Fibroblast of skin of abdomen (primary cell): ENCODE measurements around the gene TSHZ2.
"Not testable (repeated sequence)": the region's sequence is repeated elsewhere in the genome, so short reads cannot be mapped to it uniquely, and the experiment has no call there.

Experiments
- DNase-seq: peaks from one replicate; pipeline ENCODE4 v3.0.0-alpha.2; 2013

Gene TSHZ2

DNA sequence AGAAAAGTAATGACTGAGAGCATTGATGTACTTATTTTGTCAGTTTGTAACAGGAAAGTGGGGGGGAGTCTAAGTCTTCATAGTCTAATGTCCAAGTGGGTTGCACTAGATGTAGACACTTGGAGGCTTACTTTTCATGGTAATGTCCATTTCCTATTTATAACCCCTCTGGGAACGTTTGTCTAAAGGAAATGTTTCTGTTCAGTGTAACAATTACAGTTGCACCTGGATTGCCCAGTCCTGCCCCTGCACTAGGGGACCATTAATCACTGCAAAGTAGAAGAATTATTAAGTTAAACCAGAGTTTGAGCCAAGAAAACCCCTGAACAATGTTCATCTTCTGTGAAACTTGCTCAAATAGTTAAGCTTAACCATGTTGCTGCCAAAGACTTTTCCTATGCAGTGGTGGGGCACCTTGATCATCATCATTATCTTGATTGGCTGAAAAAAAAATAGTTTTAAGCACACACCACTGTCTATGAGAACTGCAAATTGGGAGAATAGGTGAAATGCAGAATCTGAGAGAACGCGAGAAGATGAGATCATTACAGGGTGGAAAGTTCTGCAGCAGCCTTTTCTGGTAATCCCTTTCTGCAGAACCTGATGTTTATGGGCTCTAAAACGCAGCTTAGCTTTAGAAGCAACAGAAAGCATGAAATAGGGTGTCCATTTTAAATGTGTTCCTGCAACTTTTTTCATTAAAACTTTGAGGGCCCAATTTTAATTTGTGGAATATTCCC lies 515.5 kb downstream of the TSHZ2 start:
- no peak for DNase-seq

DNA sequence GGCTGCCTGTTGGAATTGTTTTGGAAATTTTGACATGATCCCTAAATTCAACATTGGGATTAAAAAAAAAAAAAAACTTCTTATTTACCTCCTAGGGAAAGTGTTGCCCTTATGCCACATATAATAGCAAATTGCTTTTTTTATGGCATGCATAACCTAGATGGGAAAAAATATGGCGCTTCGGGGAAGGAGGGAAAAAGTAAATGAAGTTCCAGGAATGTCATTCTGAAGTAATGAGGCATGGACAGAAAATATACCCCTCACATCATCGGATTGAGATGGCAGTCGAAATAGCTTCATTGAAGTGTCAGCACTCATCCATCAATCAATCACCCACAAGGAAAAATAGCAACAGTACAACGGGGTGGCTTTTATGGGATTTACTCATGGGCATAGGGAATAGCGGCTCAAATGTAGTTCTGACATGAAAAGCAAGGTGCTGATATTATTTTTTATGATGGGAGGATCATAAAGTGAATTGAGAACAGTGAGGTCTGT lies 516.7 kb downstream of the TSHZ2 start:
- no peak for DNase-seq

DNA sequence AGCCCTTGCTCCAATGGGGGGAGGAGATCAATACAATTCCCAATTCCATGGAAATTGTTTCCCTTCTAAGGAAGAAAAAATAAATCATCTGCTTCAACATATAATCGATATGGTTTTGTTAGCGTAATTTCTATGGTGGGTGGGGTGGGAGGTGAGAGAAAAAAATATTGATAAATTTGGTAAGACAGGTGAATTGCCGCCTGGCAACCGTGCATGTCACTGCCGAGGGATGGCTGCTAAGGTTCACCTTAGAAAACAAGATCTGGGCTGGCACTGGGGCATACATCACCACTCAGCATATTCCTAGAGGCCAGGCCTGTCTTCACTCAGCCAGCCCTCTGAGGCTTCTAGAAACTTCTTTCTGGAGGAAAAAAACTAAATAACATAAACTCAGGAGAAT lies 517.4 kb downstream of the TSHZ2 start:
- no peak for DNase-seq

DNA sequence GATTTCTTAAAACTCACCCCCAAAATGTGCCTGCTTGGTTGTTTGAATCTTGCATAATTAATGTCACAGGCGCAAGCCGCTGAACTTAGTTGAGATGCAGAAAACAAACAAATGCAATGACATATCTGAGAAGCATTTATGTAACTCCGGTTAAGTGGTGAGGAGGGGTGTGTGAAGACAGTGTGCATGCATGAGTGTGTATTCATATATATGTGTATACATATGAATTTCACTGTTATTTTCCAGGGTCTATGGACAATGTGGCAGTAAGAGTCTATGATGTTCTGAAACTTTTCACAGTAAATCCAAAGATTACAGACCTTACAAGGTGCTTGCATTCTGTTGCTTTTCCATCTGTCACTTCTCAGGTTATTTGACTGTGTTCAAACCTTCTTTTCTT lies 518.5 kb downstream of the TSHZ2 start:
- DNase-seq: no peak

DNA sequence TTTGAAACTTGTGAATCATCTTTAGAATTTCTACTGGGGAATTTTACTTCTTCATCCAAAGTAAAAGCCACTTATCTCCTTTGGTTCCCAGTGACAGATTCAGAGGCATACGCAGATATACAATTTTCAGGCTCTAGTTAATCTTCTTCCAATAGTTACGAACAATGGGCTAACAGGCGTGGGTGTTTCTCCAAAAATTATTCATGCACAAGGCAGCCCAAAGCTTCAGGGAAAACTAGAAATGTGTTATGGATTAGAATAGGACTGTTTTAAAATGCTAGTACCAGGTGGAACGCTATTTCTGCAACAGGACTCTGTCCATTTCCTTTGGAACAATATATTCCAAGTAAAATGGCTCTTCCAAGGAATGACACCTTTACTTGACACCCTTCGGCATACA lies 519.3 kb downstream of the TSHZ2 start:
- DNase-seq: no peak

DNA sequence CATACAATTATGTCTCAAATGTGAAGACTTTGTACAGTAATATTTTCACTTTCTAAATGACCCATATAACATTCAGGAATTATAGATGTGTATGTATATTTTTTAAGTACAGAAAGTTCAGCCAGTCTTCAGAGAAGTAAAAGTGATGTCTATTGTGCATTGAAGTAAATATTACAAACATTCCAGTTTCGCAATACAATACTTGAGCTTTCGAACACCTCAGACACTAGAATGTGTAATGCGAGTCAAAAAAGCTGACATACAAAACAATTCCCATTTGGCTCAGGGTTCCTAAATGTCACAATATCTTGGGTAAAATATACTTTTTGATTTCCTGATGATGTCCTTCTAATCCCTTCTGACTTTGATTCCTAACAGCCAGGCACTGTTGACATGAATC lies 520.1 kb downstream of the TSHZ2 start:
- peak; percentile 30 for DNase-seq

DNA sequence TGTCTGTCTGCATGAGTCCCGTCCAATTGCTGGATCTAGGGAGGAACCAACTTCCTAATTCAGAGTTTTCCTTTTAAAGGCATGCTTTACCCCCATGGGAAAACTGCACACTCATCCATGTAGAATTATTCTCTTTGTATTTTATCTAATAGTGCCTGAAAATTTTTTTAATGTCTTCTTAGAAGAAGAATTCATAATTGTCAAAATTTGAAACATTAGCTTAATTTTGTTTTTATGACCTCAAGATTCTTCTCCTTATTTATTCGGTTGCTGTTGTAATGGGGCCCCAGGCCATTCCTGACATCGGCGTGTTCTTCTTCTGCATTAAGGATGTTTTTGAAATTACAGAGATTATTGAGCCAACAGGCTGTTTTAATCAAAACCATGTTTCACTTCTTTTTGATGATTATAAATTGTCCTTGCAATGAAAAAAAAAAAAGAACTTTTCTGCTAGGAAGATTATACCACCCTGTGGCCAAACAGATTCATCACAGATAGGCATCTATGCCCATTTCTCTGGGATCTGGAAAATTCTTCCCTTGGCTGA lies 521.2 kb downstream of the TSHZ2 start:
- DNase-seq: peak; percentile 70

DNA sequence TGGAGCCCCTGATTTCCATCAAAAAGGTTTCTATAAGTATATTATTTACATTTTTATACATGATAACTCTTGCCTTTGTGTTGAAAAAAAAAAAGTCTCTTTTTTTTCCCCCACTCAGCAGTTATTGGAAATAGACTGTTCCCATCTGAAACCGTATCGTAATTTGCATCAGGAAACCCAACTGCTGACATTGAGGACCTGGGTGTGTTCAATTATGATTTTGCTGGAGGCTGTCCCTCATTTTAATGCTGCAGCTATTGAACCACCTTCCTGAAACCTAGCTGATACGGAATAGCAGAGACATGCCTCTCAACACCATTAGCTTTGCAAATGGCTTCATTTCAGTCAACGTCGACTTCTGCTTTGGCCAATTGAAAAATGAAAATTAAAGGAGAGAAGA lies 522.6 kb downstream of the TSHZ2 start:
- no peak for DNase-seq

DNA sequence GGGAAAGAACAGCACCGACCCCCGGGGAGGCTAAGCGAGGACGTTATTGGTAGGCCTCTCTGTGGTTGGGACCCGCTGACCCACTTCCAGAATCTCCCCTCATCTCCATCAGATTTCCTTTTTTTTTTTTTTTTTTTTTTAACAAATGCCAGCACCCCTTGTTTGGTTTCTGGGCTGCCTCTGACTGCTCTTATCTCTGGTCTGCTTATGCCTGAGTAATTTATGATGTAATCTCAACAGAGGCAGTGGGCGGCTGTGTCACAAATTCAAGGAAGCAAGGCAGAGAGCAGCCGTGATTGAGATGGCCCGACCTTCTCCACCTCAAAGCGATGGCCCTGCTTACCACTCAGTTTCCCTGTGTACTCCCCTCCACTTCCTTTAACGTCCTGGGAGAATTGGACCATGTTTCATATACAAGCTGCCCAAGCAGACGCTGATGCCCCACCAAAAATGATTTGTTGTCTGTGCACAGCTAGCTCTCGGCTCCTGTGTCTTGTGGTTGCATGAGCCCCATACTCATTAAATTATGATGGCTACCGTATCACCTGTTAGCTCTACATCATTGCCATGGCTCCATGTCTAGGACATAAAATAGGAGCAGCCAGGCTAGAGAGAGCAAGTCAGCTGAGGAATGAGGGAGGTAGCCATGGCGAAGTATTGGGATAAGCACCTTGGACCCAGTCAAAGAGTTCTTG lies 523.4 kb downstream of the TSHZ2 start:
- no peak for DNase-seq

DNA sequence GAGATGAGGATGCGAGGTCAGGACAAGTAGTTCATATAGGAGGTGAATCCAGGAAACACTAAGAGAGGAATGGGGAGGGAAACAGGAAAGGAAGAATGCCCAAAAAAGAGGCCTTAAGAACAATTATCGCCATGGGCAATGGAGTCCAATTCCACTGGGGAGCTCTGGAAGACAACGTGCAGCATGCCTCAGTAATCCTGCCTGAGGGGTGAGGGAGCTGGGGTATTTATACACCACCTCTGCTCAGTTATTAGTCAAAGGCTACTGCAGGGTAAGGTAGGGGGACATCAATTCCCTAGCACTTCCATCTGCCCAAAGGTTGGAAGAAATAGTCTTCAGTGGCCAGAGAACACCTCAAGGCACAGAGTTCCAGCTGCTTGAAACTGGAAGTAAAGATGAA lies 525.1 kb downstream of the TSHZ2 start:
- no peak for DNase-seq

DNA sequence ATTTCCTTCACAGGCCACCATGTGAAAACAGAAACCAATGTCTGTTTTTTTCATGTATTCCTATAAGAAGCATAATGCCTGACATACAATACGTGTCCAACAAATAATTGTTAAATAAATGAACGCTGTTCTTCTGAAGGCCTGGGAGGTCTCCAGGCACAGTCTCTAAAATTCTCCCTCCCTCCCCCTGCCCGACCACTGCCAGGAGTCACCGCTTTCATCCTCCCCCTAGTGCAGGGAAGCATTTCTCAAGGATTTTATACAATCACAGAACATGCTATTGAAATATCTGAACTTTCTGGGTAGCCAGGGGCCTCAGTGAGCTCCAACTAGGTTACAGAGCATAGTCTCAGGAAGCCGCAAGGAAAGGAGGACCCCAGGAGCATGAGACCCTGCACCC lies 526.2 kb downstream of the TSHZ2 start:
- no peak for DNase-seq

DNA sequence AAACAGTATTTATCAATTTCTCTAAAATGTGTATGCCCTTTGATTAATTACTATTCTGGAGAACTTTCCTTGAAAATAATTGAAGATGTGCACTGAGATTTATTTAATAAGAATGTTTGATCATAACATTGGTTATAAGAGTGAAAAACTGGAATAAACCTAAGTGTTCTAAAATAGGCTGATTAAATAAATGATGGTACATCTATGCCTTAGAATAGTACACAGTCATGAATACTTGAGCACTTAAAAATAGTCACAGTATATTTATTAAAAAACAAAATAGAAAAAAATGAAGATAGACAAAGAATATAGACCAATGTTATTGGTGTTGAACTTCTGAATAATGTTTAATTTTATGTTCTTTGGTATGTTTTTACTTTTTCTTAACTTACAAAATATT lies 528.5 kb downstream of the TSHZ2 start:
- DNase-seq: no peak

DNA sequence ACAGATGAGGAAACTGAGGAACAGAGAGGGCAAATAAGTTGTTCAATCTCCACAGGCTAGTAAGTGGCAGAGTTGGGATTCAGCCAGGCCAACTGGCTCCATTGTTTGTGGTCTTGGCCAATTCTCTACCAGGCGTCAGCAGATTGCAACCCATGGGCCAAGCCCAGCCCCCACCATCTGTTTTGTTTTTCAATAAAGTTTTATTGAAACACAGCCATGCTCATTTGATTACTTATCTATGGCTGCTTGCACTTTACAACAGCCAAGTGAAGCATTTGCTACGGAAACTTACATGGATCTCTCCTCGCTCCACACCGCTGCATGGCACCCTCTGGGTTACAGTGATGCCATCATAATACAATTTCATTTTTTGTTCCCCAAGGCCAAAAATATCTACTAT lies 530.7 kb downstream of the TSHZ2 start:
- DNase-seq: no peak

DNA sequence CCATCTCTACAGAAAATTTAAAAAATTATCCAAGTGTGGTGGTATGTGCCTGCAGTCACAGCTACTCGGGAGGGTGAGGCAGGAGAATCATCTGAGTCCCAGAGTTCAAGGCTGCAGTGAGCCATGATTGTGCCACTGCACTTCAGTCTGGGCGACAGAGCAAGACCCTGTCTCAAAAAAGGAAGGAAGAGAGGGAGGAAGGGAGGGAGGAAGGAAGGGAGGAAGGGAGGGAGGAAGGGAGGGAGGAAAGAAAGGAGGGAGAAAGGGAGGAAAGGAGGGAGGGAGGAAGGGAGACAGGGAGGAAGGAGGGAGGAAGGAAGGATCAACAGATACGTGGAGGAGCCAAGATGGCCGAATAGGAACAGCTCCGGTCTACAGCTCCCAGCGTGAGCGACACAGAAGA lies 531.4 kb downstream of the TSHZ2 start:
- no peak for DNase-seq

DNA sequence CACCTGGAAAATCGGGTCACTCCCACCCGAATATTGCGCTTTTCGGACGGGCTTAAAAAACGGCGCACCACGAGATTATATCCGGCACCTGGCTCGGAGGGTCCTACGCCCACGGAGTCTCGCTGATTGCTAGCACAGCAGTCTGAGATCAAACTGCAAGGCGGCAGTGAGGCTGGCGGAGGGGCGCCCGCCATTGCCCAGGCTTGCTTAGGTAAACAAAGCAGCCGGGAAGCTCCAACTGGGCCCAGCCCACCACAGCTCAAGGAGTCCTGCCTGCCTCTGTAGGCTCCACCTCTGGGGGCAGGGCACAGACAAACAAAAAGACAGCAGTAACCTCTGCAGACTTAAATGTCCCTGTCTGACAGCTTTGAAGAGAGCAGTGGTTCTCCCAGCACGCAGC lies 531.9 kb downstream of the TSHZ2 start:
- DNase-seq: not testable (repeated sequence)

DNA sequence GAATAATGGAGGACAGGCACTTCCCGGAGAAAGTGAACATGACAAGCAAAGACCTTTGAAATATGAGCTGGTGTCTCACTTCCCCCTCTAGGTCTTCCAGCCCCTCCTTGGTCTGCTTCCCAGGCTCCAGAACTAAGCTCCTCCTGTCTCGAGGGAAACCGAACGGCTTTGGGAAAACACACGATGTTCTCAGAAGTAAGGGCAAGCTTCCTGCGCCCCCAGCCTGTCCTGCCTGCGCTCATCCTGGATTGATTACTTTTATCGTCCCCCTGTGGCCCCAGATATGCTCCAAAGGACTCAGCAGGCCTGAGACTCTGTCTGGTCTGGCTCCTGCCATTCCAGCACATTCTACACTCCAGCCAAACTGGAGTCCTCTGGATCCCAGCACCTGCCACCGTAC lies 538.1 kb downstream of the TSHZ2 start:
- DNase-seq: peak; percentile 24

DNA sequence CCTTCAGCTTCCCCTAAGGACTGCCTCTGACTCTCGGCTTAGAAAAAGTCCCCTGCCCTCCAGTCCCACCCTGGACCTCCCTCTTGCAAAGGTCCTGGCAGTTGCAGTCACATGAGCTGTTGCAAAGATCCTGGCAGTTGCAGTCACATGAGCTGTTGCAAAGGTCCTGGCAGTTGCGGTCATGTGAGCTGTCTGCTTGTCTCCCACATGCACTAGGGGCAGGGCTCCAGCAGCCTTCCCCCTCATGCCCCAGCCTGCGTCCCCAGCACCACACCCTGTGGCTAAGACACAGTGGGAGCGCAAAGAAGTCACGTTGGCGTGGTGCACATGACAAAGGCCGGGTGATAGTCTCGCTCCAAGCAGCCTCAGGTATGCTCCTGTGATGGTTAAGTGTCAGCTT lies 538.5 kb downstream of the TSHZ2 start:
- DNase-seq: no peak

DNA sequence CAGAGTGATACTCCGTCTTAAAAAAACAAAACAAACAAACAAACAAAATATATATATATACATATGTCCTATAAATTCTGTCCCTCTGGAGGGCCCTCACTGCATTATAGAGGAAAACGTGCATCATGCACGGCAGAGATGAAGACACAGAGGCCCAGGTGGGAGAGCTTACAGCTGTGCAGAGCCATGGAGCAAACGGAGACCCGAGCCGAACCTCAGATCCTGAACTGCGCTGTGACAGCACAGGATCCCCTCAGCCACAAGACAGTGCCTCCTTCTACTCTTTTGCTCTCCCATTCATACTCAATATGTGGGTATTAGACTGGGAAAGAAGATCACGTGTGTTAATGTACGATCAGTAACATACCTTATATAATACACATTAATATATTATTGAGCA lies 539.9 kb downstream of the TSHZ2 start:
- no peak for DNase-seq

DNA sequence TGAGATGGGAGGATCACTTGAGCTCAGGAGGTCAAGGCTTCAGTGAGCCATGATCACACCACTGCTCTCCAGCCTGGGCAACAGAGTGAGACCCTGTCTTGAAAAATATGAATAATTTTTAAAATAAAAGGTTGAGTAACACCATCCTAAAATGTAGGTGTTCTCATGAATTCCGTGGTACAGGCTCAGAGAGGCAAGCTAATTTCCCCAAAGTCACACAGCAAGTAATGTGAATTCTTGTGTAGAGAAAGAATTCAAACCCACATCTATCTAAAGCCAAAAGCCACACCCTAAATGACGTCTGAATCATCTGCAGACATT lies 541.0 kb downstream of the TSHZ2 start:
- peak; percentile 22 for DNase-seq

DNA sequence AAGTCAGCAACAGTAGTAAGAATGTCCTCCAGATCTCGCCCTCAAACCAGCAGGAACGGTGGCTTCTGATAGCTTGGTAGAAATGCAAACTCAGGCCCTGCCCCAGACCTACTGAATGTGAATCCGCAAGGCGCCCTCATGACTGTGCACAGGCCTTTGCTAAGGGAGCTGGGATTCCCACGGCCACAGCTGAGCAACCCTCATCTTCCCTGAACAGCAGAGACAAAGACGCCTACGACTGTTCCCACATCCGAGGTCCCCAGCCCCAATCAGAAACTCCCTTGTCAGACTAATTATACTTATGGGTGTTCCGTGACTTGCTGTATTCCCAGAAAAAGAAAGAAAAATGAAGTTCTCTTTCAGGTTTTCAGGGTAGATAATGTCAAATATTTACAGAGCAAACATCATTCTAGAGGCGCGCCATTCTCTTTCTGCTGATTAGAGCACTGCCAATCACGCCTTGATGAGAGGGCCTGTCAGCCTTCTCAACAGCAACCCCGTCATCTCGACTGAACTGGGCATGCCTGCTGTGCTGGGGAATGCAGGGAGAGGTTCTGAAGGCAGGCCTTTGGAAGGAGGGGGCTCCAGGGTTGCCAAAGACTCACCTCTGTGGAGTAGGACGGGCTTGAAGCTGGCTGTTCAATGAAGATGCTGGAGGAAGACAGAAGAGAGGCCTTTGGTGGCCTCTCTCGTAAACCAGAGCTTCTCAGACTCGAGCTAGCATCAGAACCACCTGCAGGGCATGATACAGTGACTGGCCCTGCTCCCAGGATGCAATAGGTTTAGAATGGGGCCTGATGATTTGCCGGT lies 541.5 kb downstream of the TSHZ2 start:
- DNase-seq: no peak

DNA sequence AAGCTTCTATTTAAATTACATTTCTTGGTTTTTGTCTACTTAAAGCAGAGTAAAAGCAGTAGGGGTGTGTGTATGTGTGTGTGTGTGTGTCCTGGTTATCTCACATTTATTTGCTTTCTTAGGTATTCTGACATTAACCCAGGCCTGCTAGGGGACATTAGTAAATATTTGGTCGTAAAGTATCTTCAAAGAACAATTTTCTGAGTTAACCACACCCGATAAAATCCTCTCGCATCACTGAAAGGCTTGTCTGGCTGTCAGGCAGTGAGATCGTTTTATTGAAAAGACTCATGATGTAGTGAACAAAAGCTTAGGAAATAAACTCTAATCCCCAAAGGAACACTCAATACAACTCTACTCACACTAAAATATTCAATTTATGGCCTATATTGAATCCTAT lies 543.6 kb downstream of the TSHZ2 start:
- DNase-seq: no peak

DNA sequence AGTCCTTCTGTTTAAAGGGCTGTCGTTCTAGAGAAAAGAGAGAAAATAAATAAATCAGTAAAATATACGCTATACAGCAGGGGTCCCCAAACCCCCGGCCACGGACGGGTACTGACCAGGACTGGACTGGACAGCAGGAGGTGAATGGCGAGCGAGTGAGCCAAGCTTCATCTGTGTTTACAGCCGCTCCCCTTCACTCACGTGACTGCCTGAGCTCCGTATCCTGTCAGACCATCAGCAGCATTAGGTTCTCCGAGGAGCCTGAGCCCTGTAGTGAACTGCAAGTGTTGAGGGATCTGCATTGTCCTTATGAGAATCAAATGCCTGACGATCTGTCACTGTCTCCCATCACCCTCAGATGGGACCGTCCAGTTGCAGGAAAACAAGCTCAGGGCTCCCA lies 545.0 kb downstream of the TSHZ2 start:
- no peak for DNase-seq

DNA sequence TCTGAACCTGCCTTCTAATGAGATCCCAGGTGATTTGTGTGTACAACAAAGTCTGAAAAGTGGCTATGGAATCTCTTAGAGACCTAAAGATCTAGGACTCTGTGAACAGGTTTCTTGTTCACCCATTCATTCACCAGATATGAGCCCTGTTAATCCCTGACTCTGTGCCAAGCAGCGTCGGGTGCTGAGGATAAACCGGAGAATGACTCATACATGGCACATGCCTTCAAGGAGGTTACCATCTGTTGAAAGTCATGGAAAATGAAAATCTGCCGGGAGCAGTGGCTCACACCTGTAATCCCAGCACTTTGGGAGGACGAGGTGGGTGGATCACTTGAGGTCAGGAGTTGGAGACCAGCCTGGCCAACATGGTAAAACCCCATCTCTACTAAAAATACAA lies 549.3 kb downstream of the TSHZ2 start:
- peak; percentile 55 for DNase-seq
